DOHH2 (cell line): ENCODE data around the gene ROR1.

Source experiments
- CTCF ChIP-seq: fragments of 200-600 bp; sonication (generic); IDR thresholded peaks from one replicate; pipeline ENCODE4 v1.5.1; 2014; ENCODE audit warnings: antibody characterized with exemption, mild to moderate bottlenecking, low read depth, low read length; ENCODE audit not compliant: poor library complexity, severe bottlenecking
- EZH2phosphoT487 ChIP-seq: fragments of 200-600 bp; sonication (generic); IDR thresholded peaks from 2 replicates; pipeline ENCODE4 v1.6.1; 2017; ENCODE audit warnings: borderline replicate concordance, mild to moderate bottlenecking, antibody characterized with exemption, low read length, moderate library complexity, mixed read lengths

GRCh38 chr1:63777286-63777685 lies 3.5 kb downstream of the ROR1 start:
- TF ChIP-seq CTCF (no peak), EZH2phosphoT487 (no peak)
